ENCODE measurements around the gene ZNF92. TPM values are rescaled to one million over a fixed set of nuclear protein-coding genes. Genes with fewer than 3 reads are reported as not detected.
"Not testable (repeated sequence)": the region's sequence is repeated elsewhere in the genome, so short reads cannot be mapped to it uniquely, and the experiment has no call there.

Gene ZNF92
- 10 to 100 TPM; 13.5 to 14.9 TPM for total RNA-seq

DNA sequence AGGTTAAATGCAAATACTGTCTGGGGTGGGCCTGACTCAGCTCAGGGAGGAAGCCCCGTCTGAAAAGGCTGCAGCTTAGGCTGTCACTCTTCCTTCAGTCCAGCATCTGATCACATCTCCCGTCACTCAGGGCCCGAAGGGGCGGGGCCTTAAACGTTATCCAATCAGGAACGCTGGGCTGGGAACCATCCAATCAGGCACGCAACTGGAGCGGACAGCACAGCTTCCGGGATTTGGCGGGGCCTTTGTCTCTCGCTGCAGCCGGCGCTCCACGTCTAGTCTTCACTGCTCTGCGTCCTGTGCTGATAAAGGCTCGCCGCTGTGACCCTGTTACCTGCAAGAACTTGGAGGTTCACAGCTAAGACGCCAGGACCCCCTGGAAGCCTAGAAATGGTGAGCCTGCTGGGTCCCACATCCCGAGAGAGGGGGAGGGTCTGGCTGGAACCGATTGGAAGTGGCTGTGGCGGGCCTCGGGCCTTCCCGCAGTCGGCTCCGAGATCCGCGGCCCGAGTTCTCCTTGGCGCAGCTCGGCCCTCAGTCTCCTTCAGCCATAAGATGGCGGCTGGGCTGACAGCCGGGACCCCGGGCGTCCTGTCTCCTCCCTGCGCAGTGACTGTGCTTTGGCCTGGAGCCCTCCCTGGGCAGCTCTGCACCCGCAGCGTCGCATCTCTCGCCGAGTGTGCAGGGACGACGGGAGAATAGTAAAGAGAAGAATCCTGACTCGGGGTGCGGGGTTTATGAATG is at the start of gene ZNF92:
Gene ZNF92 (plus strand): TSS at position 248 of the 744 bp plus-strand sequence. CDS start 143 bp downstream, at position 391.
- ATAC-seq (peak; percentile 98 to 99), DNase-seq (ENCODE audit: low spot score in 2 of 2) (peak; percentile 93 to 97)
- Mint-ChIP-seq H3K36me3 (peaks cover 12 to 39% of the 10 kb centered on the region in 2 donors), H3K9me3 (no peaks in the 10 kb centered on the region), H3K27ac (peak within 1 kb of the TSS; percentile 96 to 97)

DNA sequence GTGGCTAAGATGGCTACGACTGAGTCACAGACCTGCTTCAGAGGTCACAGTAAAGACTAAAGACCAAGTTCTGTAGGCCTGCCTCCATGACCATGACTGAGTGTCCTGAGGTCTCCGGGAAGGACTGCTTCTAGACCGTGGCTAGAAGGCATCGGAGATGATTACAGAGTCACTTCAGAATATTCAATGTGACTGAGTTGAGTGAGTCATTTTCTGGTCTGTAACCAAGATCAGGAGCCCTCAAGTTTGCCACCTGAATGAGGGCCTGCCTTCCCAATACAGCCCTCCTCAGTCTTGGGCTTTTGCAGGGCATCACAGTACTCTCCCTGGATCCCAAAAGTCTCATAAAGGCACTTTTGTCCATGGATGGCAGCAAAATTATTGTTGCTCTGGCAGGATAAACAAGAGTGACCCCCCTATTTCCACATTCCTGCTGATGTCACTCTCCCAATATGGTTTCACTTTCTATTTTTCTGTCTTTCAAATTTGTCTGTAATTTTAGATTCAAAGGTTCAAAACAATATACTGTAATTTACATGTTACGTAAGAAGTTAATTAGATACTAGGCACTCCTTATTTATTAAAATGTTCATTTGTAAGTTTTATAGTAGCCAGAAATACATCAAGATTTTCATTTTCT is 47.7 kb upstream of the ZNF92 start:
- no peak for DNase-seq (ENCODE audit: low spot score in 2 of 2)
- ATAC-seq: peak; percentile 13 to 62
- no peaks in the 10 kb centered on the region for H3K9me3 Mint-ChIP-seq
- no peak overlapping the region for H3K27ac Mint-ChIP-seq
- no peaks in the 10 kb centered on the region for H3K36me3 Mint-ChIP-seq

GRCh38 chr7:65338346-65338745 is 35.3 kb upstream of the ZNF92 start:
- no peaks in the 10 kb centered on the region for H3K9me3 Mint-ChIP-seq
- DNase-seq (ENCODE audit: low spot score in 2 of 2): no peak
- H3K27ac Mint-ChIP-seq: no peak overlapping the region
- no peaks in the 10 kb centered on the region for H3K36me3 Mint-ChIP-seq
- ATAC-seq: no peak

- DNase-seq (ENCODE audit: low spot score in 2 of 2): no peak
- ATAC-seq: no peak
- Mint-ChIP-seq H3K27ac (no peak overlapping the region), H3K36me3 (no peaks in the 10 kb centered on the region), H3K9me3 (no peaks in the 10 kb centered on the region)
These were observed 34.4 kb upstream of the ZNF92 start for GRCh38 chr7:65339257-65339656.

DNA sequence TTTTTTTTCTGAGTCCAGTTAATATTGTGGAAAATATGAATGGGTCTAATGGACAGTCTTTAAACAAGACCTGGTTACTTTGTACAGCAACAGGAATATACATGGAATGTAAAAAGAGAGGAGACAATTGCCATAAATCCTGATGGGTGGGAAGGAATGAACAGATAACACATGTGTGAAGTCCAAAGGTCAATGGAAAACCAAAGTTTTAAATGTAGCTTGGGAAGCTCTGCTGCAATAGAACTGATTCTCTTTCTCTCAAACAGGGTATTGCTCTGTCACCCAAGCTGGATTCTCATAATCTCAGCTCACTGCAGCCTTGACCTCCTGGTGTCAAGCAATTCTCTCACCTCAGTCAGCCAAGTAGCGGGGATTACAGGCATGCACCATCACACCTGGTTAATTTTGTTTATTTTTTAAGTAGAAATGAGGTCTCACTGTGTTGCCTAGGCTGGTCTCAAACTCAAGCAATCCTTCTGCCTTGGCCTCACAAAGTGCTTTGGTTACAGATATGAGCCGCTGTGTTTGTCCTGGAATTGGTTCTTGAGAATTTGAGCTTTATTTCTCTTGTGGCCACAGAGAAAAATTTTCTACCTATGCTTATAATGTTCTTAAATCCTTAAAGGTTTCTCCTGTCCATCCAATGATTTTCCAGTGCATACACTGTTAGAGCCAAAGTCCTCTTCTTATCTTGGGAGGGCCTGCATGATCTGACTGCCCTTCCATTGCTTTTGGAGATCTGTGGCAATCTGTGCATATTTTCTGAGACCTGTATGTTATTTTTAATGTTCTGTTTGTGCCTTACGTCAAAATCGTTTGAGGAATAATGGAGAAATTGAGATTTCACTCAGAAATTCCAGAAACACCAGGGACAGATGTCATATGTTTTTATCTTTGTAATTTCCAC is 30.7 kb upstream of the ZNF92 start:
- no peak overlapping the region for H3K27ac Mint-ChIP-seq
- no peaks in the 10 kb centered on the region for H3K36me3 Mint-ChIP-seq
- ATAC-seq (no peak), DNase-seq (ENCODE audit: low spot score in 2 of 2) (no peak)
- no peaks in the 10 kb centered on the region for H3K9me3 Mint-ChIP-seq

GRCh38 chr7:65344541-65344940 is 29.1 kb upstream of the ZNF92 start:
- not testable (repeated sequence) for H3K27ac Mint-ChIP-seq; H3K9me3 Mint-ChIP-seq; ATAC-seq; DNase-seq (ENCODE audit: low spot score in 2 of 2); H3K36me3 Mint-ChIP-seq

GRCh38 chr7:65354263-65354662 is 19.4 kb upstream of the ZNF92 start:
- DNase-seq (ENCODE audit: low spot score in 2 of 2) (no peak), ATAC-seq (no peak)
- Mint-ChIP-seq H3K27ac (no peak overlapping the region), H3K36me3 (no peaks in the 10 kb centered on the region), H3K9me3 (no peaks in the 10 kb centered on the region)

GRCh38 chr7:65369843-65370242 is 3.8 kb upstream of the ZNF92 start:
- no peaks in the 10 kb centered on the region for H3K9me3 Mint-ChIP-seq
- no peak for ATAC-seq

DNA sequence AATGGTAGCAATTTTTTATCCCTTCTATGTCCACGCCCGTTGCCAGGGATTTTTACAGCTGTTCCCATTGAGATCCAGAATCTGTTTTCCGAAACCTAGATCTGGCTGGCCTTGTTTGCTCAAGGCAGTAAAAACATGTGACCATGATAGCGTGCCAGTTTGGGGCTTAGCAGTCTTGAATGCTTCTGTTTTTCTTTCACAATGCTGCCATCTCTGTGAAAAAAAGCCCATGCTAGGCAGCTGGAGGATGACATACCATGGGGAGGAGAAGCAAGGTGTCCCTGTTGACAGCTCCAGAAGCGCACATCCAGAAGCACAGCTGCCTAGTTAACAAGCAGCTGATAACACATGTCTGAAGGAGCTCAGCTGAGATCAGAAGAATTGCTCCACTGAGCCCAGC is 2.2 kb upstream of the ZNF92 start:
- Mint-ChIP-seq H3K9me3 (no peaks in the 10 kb centered on the region), H3K27ac (no peak overlapping the region), H3K36me3 (peaks cover 12 to 19% of the 10 kb centered on the region in 2 donors)
- no peak for ATAC-seq
- DNase-seq (ENCODE audit: low spot score in 2 of 2): no peak

More at GRCh38 chr7:65369843-65370242, 3.8 kb upstream of the ZNF92 start:
- H3K27ac Mint-ChIP-seq: no peak overlapping the region
- H3K36me3 Mint-ChIP-seq: peaks cover 8% of the 10 kb centered on the region in 2 donors
- DNase-seq (ENCODE audit: low spot score in 2 of 2): no peak

GRCh38 chr7:65379318-65379717 is 5.7 kb downstream of the ZNF92 start:
- ATAC-seq (no peak), DNase-seq (ENCODE audit: low spot score in 2 of 2) (no peak)
- H3K9me3 Mint-ChIP-seq: no peaks in the 10 kb centered on the region
- peaks cover 5 to 58% of the 10 kb centered on the region in 2 donors for H3K36me3 Mint-ChIP-seq
- no peak overlapping the region for H3K27ac Mint-ChIP-seq

- DNase-seq (ENCODE audit: low spot score in 2 of 2): no peak
- Mint-ChIP-seq H3K36me3 (peaks cover 0 to 53% of the 10 kb centered on the region in 2 donors), H3K27ac (no peak overlapping the region), H3K9me3 (no peaks in the 10 kb centered on the region)
- no peak for ATAC-seq
These were observed 8.1 kb downstream of the ZNF92 start for GRCh38 chr7:65381742-65382141.

DNA sequence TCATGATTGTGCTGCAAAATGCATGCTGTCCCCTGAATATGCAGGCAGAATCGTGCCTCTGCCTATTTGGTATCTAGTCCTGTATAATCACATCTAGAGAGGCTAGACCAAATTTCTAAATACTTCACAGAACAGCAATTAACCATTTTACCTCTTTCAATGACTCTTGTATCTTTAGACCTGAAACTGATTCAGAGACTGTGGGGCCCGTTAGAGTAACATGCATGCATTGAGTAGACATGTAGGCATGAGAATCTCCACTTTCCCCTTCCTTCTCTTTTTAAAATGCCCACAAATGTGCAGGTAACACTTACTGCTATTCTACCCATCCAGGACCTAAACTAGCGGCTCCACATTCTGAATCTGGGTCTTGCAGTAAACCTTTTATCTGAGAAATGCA is 8.8 kb downstream of the ZNF92 start:
- ATAC-seq (no peak), DNase-seq (ENCODE audit: low spot score in 2 of 2) (no peak)
- Mint-ChIP-seq H3K27ac (no peak overlapping the region), H3K9me3 (no peaks in the 10 kb centered on the region), H3K36me3 (peaks cover 3 to 50% of the 10 kb centered on the region in 2 donors)

DNA sequence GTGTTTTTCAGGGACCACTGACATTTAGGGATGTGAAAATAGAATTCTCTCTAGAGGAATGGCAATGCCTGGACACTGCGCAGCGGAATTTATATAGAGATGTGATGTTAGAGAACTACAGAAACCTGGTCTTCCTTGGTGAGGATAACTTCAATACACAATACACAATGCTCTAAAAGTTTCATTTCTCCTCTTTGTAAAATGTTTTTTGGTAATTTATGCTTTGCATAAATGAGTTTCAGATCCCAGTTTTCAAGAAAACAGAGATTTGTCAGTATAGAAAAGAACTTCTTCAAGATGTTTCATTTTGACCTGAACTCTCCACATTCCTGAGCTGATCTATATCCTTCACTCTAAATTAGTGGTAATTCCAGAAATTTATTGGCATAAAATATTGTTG is 14.2 kb downstream of the ZNF92 start:
- DNase-seq (ENCODE audit: low spot score in 2 of 2): no peak
- H3K27ac Mint-ChIP-seq: no peak overlapping the region
- no peak for ATAC-seq
- peaks cover 0 to 3% of the 10 kb centered on the region in 2 donors for H3K9me3 Mint-ChIP-seq
- peaks cover 22 to 63% of the 10 kb centered on the region in 2 donors for H3K36me3 Mint-ChIP-seq

- H3K27ac Mint-ChIP-seq: no peak overlapping the region
- ATAC-seq: peak; percentile 30 to 97
- no peak for DNase-seq (ENCODE audit: low spot score in 2 of 2)
These were observed 16.9 kb downstream of the ZNF92 start for GRCh38 chr7:65390588-65390987.

DNA sequence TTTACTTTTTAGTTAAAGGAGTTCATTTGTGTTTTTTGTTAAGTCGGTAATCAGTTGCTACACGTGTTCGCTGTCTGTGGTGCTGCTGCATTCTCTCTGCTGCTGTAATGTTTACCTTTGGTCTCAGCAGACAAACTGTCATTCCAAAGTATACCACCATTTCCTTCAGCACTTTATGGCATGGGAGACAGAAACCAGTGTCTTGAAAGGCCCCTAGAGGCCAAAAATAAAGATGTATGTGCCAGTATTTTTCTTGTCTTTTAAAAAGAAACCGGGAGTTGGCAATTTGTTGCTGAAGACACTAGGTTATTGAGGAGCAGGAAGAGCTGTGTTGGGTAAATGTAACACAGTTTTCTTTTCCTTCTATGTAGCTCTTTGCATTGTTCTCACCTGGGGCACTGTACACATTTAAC is 24.1 kb downstream of the ZNF92 start:
- no peak overlapping the region for H3K27ac Mint-ChIP-seq
- ATAC-seq (no peak), DNase-seq (ENCODE audit: low spot score in 2 of 2) (no peak)
- H3K9me3 Mint-ChIP-seq: peaks cover 9 to 25% of the 10 kb centered on the region in 2 donors
- H3K36me3 Mint-ChIP-seq: peaks cover 52 to 67% of the 10 kb centered on the region in 2 donors

More at GRCh38 chr7:65390588-65390987, 16.9 kb downstream of the ZNF92 start:
- Mint-ChIP-seq H3K36me3 (peaks cover 38 to 75% of the 10 kb centered on the region in 2 donors), H3K9me3 (peaks cover 4 to 11% of the 10 kb centered on the region in 2 donors)

DNA sequence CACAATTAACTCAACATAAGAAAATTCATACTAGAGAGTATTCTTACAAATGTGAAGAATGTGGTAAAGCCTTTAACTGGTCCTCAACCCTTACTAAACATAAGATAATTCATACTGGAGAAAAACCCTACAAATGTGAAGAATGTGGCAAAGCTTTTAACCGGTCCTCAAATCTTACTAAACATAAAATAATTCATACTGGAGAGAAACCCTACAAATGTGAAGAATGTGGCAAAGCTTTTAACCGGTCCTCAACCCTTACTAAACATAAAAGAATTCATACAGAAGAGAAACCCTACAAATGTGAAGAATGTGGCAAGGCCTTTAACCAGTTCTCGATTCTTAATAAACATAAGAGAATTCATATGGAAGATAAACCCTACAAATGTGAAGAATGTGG is 25.0 kb downstream of the ZNF92 start:
- Mint-ChIP-seq H3K36me3 (peaks cover 52 to 69% of the 10 kb centered on the region in 2 donors), H3K9me3 (peaks cover 9 to 25% of the 10 kb centered on the region in 2 donors)
- not testable (repeated sequence) for ATAC-seq; DNase-seq (ENCODE audit: low spot score in 2 of 2); H3K27ac Mint-ChIP-seq

DNA sequence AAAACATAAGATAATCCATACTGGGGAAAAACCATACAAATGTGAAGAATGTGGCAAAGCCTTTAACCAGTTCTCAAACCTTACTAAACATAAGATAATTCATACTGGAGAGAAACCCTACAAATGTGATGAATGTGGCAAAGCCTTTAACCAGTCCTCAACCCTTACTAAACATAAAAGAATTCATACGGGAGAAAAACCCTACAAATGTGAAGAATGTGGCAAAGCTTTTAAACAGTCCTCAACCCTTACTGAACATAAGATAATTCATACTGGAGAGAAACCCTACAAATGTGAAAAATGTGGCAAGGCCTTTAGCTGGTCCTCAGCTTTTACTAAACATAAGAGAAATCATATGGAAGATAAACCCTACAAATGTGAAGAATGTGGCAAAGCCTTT is 25.4 kb downstream of the ZNF92 start:
- ATAC-seq; H3K27ac Mint-ChIP-seq; DNase-seq (ENCODE audit: low spot score in 2 of 2): not testable (repeated sequence)
- H3K9me3 Mint-ChIP-seq: peaks cover 12 to 25% of the 10 kb centered on the region in 2 donors
- peaks cover 50 to 69% of the 10 kb centered on the region in 2 donors for H3K36me3 Mint-ChIP-seq
